ENCODE results near the gene UNC45A. TPM values are rescaled to one million over a fixed set of nuclear protein-coding genes. Genes with fewer than 3 reads are reported as not detected.

UNC45A gene
- total RNA-seq, 1 donor, result 66.5 TPM

- no peak overlapping the region for H3K4me3 ChIP-seq (ENCODE audit: low read depth, low read length)
- TF ChIP-seq CTCF (IDR thresholded peaks at IDR 0.05; ENCODE audit: insufficient read depth, low read length), result no peak
- no peak for DNase-seq (ENCODE audit: low read depth)
These were observed 24.4 kb upstream of the UNC45A start for GRCh38 chr15:90910441-90911301.

DNA sequence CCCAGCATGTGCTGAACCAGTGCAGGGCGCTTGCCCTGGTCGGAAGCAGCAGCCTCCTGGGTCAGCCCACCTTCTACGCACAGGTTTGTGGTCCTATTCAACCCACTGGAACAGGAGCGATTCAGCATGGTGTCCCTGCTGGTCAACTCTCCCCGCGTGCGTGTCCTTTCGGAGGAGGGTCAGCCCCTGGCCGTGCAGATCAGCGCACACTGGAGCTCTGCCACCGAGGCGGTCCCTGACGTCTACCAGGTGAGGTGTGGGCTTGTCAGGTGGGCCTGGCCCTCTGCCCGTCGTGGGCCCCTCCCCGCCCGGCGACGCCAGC, 23.8 kb upstream of the UNC45A start:
- DNase-seq (ENCODE audit: low read depth), result no peak
- TF ChIP-seq CTCF (IDR thresholded peaks at IDR 0.05; ENCODE audit: insufficient read depth, low read length), result no peak
- H3K4me3 ChIP-seq (ENCODE audit: low read depth, low read length), result no peak overlapping the region

GRCh38 chr15:90911906-90912769, 22.9 kb upstream of the UNC45A start:
- no peak for DNase-seq (ENCODE audit: low read depth)
- TF ChIP-seq CTCF (IDR thresholded peaks at IDR 0.05; ENCODE audit: insufficient read depth, low read length), result no peak
- no peak overlapping the region for H3K4me3 ChIP-seq (ENCODE audit: low read depth, low read length)

- no peak for DNase-seq (ENCODE audit: low read depth)
- no peak for TF ChIP-seq CTCF (IDR thresholded peaks at IDR 0.05; ENCODE audit: insufficient read depth, low read length)
- H3K4me3 ChIP-seq (ENCODE audit: low read depth, low read length), result no peak overlapping the region
These were observed 22.4 kb upstream of the UNC45A start for GRCh38 chr15:90912770-90913075.

DNA sequence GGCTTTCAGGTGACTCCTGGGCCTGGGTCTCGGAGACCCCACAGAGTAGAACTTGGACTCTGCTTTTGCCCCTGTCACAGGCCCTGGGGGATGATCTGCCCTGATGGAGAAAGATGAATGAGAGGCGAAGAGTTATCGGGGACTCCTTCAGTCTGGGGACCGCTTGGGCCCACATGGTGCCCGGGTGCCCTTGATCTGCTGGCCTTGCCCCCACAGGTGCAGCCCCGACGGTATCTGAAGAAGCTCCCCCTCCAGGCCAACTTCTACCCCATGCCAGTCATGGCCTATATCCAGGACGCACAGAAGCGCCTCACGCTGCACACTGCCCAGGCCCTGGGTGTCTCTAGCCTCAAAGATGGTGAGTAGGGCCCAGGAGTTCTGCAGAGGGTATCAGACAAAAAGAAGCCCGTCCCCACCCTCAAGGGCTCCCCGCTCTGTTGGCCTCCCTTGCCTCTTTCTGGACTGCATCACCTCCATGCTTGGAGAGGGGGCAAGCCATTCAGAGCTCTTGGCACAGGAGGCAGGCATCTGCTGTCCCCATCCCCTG, 21.6 kb upstream of the UNC45A start:
- TF ChIP-seq CTCF (IDR thresholded peaks at IDR 0.05; ENCODE audit: insufficient read depth, low read length), result no peak
- no peak for DNase-seq (ENCODE audit: low read depth)
- H3K4me3 ChIP-seq (ENCODE audit: low read depth, low read length), result no peak overlapping the region

GRCh38 chr15:90914305-90915080, 20.6 kb upstream of the UNC45A start:
- H3K4me3 ChIP-seq (ENCODE audit: low read depth, low read length), result no peak overlapping the region
- TF ChIP-seq CTCF (IDR thresholded peaks at IDR 0.05; ENCODE audit: insufficient read depth, low read length), result no peak
- no peak for DNase-seq (ENCODE audit: low read depth)
